ENCODE data around the gene FHL3. TPM values are rescaled to one million over a fixed set of nuclear protein-coding genes. Genes with fewer than 3 reads are reported as not detected.
A peak's percentile ranks its signal among the peaks of the same experiment; 100 is the strongest.

The FHL3 gene, protein sequence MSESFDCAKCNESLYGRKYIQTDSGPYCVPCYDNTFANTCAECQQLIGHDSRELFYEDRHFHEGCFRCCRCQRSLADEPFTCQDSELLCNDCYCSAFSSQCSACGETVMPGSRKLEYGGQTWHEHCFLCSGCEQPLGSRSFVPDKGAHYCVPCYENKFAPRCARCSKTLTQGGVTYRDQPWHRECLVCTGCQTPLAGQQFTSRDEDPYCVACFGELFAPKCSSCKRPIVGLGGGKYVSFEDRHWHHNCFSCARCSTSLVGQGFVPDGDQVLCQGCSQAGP
- total RNA-seq, result 42.2 and 70.1 TPM in 2 replicates
- 73.2 TPM for polyA plus RNA-seq (2012)

DNA sequence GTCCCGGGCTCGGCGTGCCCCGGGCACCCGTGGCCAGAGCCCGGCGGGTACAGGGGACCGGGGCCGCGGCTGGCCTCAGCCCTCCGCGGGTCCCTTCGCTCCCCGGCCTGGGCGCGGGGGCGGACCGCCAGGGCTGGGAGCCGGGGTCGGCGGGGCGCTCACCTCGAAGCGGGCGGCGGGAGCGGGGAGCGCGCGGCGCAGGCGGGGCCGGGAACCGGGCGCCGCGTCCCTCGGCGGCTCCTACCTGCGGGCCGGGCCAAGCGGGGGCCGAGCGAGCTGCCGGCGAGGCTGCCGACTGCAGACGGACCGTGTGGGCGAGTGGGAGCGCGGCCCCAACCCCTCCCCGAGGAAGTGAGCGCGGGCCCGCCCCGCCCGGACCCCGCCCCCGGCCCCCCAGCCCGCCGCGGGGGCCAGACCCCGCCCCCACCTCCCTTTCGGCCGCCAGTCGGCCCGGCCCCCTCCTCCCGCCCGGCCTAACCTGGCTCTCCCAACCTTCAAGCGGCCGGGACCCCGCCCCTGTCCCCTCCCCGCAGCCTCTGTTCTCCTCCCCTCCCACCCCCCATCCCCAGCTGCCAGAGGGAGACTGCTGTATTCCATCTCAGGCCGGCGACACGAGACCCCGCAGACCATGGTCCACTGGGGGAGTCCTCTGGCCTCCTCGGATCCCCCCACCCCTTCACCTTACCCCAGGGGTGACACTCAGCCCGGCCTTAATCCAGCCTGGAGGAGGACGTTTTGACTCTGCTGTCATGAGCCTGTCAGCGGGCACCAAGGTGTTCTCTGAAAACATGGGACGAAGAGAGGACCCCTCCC is at the start of gene FHL3:
TSS of gene FHL3 (minus strand) at position 320 of the 813 bp plus-strand sequence. CDS start 6,102 bp downstream, outside the sequence.
- DNase-seq (ENCODE audit: low read depth), result peak; percentile 56

DNA sequence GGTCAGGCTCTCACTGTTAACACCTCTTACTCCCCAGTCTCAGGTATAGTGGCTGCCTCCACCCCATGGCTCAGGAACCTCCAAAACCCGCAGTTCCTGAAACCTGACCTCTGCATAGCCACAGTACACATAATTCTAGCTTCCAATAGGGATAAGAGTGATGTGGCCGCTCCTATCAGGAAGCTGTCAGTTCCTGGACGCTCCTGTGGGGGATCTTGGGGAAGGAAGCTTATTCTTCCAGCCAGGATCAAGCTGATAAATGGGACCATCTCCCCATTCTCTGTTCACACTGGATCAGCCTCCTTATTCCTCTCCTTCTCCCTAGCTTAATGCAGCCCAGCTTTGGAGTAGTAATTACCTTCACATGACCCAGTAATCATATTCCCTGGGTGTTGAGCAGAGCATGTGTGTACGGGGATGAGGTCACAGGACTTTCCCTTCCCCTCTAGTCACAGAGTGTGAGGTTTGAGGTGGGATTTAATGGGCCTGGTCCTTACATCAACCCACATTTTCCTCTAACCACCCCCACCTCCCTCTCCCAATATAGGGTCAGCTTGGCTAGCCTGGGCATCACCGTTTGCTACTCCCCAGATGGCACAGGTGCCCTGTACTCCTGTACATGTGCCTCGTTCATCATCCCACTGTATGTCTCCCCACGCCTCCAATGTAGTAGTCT is 48.2 kb upstream of the FHL3 start:
- DNase-seq (ENCODE audit: low read depth), result no peak

DNA sequence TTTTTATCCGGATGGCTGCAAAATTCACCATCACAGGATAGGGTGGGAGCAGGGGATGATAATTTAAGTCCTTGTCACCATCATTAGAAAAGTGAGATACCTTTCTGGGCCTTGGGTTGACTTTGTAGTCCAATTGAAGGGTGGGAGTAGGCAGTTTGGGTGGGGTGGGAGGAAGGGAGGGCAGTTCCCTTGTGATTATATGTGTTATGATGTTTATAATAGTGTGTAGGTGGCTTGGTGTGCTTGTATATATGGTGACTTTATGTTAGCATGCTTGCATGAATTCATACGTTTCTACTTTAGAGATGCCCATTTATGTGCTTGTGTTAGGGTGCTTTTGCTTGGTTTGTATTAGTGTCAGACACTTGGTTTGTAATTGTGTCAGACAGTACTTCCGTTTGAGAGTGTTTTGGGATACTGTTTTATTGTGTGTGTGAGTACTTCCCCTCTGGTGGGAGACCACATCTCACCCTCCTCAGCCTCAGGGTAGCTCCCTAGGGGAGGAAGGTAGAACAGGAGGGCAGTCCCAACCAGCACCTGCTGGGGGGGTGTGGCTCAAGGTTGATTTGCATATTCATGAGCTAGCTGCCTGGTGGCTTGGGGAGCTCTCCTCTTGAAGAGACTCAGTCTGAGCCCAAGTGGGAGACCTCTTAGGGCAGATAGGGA is 47.6 kb upstream of the FHL3 start:
- no peak for DNase-seq (ENCODE audit: low read depth)

DNA sequence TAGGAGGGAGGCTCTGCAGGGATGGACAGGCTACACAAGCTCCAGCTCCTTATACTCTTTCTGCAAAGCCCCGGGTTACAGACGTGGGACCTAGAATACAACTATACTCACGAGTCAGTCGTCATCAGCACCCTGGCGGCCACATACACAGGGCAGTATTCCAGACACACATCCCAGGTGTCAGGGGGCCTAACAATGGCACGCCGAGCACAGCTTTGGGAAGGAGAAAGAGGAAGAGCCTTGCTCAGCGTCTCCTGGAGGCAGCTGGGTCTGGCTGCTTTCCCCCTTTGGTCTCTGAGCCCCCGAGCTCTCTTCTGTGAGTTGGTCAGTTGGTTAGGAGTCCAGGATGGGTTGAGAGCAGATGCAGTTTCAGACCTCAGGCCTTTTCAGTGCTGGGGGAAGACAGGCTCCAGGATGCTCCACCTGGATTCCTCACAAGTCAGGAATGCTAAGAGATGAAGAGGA is 45.8 kb upstream of the FHL3 start:
- no peak for DNase-seq (ENCODE audit: low read depth)

DNA sequence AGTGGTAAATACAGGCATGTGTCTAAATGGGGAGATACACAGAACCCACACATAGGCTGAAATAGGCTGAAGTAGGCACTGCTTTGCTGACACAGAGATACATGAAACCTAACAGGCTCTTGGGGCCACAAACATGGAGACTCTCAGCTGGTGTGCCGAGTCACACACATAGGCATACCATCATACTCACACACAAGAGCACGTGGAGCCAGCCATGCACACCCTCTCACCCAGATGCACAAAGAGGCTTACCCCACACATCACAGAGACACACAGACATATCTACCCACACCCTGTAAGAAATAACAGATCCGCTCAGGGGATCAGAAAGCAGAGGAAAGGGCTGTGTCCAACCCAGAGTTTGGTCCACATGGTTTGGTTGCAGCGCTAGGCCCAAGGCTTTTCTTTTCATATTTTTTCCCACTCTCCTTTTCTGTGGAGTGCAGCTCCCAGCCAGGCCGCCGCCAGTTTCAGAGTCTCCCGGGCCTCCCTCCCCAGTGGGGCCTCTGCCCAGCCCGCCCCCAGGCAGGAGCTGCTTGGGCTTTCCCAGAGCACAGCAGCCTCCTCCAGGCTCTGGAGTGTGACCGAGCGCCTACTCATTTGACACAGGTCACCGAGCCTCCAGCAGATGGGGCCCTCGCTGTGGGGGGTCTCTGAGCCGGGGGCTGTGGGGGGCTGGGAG is 45.2 kb upstream of the FHL3 start:
- DNase-seq (ENCODE audit: low read depth), result no peak

DNA sequence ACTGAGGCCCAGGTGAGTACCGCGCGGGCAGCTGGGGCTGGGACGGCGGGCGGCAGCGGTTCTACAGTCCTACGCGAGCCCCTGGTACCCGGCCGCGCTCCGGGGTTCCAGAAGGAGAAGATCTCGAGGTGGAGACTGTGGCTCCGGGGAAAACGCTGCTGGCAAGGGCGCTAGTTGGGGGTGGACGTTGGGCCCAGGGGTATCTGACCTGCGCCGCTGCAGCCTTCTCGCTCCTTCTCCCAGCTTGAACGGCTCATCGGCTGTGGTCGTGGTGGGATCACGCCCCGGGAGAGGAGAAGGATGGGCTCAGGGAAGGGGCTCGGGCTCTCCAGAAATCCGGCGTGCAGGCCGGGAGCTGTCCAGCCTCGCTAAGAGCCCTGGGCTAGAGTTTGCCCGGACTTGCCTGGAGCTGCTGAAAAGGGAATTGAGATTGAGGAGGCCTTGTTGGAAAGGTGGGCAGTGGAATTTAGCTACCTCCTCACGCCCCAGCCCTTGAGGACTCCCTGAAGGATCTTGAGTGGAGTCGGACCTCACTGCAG is 42.4 kb upstream of the FHL3 start:
- DNase-seq (ENCODE audit: low read depth), result peak; percentile 58

DNA sequence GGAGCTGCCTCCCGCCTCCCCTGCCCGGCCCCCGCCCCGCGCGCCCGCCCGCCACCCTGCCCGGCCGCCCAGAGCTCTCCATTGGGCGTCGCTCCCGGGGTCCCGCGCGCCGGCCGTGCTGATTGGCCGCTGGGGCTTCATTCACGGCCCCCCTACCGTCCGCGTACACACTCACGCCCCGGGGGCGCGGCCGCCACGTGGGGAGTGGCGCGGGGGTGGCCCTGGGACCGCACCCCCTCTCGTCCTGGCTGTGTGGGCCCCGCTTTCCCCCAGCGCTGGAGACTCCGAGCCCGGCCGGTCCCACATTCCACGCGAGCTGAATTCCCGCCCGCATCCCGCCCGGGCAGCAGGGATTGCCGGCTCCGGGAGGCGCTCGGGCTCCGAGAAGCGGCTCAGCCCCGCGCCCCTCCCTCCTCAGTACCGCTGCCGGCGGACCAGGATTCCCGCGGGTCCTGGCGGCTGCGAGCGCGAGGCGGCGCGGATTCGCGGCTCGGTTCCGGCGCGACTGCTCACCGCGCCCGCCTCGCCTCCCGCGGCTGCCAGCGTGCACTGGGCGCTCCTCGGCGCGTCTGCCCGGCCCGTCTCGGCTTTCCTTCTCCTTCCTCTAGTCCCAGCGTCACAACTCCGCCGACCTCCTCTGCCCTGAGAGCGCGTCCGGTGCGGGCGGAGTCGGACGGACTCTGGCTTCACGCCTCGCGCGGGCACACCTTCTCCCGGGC is 41.7 kb upstream of the FHL3 start:
- peak; percentile 87 for DNase-seq (ENCODE audit: low read depth)

DNA sequence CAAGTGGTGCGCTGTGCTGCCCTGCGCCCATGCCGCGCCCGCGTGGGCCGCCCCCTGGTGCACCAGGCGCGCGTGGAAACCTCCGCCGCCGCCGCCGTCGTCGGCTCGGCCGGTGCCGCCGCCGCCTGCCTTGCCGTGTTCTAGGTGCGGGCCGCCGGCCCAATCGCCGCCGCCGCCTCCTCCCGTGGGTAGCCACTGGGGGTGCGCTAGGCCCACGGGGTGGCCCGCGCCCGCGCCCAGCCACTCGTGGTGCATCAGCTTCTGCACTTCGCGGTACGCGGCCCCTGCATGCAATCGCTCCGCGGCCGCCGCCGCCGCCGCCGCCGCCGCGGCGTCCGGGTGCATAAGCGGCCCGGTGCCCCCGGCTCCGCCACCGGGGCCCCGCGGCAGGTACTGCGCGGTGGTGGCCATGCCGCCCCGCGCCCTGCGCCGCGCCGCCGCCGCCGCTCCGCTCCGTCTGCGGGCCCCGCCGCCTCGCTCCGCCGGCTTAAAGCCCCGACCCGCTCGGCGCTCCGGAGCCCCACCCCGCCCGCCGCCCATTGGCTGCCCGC is 41.1 kb upstream of the FHL3 start, which contains the start of gene POU3F1:
TSS of gene POU3F1 (minus strand) at position 461 of the 551 bp plus-strand sequence. CDS start at position 411, 50 bp downstream.
- DNase-seq (ENCODE audit: low read depth), result no peak

DNA sequence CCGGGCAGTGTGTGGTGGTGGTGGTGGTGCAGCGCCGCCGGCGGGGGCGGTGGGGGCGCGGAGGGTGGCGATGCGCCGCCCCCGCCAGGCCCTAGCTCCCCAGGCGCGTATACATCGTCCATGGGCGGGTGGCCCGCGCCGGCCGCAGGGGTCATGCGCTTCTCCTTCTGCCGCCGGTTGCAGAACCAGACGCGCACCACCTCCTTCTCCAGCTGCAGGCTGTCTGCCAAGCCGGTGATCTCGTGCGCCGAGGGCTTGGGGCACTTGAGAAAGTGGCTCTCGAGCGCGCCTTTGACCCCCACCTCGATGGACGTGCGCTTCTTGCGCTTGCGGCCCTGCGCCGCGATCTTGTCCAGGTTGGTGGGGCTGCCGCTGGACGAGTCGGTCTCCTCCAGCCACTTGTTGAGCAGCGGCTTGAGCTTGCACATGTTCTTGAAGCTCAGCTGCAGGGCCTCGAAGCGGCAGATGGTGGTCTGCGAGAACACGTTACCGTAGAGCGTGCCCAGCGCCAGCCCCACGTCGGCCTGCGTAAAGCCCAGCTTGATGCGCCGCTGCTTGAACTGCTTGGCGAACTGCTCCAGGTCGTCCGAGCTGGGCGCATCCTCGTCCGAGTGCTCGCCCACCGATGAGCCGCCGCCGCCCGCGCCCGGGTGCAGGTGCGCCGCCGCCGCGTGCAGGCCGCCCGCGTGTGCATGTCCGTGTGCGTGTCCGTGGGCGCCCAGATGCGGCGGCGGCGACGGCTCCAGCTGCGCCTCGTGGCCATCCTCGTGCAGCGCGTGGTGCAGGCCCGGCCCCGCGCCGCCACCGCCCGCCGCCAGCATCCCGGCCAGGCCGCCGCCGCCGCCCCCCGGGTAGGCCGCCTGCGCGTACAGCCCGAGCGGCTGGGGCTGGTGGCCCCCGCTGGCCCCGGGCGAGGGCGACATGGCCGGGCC is 40.4 kb upstream of the FHL3 start:
- DNase-seq (ENCODE audit: low read depth), result no peak

DNA sequence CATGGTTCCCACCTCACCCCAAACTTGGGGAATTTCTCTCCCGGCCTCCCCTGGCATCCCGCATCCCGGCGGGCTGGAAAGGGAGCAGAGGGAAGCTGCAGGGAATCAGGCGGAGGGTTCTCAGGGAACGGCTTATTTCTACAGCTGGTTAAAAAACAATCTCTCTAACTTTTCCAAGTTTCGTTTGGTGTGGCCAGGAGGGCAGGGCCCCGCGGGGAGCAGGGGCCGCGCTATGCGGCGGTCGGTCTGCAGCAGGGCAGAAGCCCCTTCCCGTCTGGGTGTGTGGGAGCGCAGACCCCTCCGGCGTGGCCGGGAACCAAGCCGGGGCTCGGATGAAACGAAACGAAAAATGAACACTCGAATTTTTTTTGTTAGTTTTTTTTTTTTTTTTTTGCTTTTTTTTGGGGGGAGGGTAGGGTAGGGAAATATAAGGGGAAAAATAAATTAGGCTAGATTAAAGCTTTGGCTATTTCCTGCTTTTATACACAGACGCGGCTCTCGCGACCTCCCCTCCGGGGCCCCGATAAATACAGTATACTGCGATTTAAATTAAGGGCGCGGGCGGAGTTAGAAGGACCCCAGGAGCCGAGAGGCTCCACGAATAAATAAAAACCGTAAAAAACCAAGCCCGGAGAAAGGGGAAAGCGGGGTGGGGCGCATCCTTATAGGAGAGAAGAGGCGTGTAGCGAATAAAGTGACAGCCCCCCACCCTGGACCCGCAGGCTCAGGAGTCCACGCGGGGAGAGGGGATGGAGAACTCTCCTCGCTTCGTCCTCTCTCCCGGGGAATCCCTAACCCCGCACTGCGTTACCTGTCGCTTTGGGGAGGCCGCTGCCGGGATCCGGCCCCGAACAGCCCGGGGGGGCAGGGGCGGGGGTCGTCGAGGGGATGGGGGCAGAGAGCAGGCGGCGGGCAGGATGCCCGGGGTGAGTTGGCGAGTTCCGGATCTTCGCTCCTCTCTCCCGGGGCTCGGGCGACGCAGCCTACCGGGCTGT is 39.2 kb upstream of the FHL3 start:
- DNase-seq (ENCODE audit: low read depth), result no peak

DNA sequence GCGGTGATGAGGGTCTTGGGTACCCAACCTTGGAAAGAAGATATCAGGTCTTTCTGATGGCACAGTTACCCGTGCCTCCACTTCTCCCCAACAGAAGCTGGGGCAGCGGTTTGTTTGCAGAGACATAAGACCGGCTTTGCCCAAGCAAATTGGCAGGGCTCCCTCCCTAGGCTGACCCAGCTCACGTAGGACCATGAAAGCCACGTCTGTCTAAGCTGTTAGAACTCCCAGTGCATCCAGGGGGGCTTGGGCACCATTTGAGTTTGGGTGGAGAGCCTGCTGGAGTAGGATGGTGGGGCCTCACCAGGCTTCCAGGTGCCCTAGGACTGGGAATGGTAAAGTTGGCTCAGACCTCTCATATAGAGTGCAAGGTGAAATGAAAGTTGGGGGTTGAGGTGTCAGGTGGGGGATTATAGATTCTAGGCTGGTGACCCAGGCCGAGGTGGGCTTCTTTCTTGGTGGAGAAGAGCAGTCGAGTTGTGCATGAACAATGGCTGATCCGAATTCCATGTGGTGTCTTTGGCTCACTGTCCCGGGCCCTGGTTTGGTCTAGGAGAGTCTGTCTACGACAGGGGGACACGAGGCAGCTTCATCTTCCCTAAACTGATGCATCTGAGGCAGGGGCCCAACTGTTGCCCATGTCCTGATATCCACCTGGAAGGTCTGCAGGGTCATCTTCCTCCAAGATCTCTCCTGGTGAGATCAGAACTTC is 37.9 kb upstream of the FHL3 start:
- DNase-seq (ENCODE audit: low read depth), result no peak

DNA sequence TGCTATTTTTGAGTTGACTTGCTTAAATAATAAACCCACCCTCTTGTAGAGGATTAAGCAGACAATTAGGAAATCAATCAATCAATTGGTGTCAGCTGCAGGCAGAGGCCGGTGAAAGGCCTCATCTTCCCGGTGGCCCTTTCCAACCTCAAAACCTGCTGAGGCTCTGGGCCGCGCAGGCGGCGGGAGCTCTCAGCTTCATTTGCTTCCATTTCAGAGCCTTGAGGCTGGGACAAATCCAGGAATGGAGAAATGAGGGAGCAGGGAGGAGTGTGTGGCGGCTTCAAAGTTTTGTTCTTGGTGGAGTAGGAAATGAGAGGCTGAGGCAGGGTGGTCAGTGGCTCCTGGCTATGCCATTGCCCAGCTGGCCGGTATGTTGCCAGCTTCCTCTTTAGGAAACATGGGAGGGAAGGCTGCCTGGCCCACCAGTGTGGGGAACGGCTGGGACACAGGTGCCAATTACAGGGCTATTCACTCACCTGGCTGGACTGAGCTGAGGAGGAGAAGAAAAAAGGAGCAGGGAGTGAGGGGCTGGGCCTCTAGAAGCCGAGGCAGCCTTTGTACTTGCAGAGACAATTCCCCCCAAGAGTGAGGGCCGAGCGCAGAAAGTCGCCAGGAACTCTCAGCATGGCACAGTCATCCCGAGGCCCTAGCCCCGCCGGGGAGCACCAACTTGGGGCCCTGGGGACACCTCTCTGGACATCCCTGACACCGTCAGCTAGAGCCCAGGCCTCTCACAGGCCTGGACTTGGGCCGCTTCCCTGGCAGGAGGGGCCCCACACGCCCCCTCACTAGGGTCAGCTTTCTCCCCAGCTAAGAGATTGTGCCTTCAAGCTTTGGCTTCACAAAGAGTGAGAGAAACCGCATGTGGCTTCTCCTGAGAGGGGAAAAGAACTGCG is 36.9 kb upstream of the FHL3 start:
- no peak for DNase-seq (ENCODE audit: low read depth)

DNA sequence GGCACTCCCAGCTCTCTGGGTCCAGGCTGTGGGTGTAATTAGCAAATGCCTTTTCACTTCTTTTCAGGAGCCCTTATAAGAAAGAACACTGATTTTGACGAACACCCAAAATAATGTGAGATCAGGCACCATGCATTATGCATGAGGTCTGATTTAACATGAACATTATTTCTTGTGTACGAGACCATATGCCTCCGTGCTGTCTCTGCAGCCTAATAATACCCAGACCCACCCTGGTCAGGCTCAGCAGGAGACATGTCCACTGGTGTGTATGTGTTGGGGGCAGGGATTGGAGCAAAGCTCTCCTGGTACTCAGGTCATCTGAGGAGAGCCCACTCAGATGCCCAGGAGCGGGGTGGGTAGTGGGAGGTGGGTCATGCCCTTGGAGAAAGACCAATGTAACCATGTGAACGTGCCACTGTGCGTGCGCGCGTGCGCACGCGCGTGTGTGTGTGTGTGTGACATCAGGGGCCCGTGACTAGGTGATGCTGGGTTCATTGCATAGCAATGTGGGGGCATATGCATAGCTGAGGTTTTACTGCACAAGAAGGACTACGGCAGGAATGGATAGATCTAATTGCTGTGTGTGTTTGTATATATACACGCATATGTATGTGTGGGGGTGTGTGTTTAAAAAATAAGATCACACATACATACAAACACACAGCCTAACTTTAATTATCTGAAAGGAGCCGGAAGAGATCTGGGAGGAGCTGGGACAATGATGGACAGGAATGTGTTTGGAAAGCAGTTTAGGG is 34.2 kb upstream of the FHL3 start:
- DNase-seq (ENCODE audit: low read depth), result no peak

DNA sequence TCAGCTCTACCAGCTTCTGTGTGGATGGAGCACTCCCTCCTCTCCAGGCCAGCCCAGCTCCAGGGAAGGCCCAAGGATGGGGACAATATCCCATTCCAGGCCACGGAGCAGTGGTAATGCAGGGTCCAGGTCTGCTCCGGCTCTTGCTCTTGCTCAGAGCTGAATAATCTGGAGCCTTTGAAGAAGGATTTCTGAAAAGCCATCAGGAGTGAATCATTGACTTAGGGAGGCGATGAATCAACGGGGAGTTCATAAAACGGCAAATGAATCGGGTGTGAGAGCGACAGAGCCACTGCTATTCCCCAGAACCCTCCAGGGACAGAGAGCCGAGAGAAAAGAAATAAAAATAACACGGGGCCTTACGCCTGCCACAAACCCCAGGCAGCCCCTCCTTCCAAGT is 33.5 kb upstream of the FHL3 start:
- peak; percentile 56 for DNase-seq (ENCODE audit: low read depth)
